ENCODE results near the gene AURKAIP1. TPM values are rescaled to one million over a fixed set of nuclear protein-coding genes. Genes with fewer than 3 reads are reported as not detected.

Gene AURKAIP1
- polyA plus RNA-seq, 1 of the 3 experiments (the other 2 are of a cell fraction): 214 TPM

DNA sequence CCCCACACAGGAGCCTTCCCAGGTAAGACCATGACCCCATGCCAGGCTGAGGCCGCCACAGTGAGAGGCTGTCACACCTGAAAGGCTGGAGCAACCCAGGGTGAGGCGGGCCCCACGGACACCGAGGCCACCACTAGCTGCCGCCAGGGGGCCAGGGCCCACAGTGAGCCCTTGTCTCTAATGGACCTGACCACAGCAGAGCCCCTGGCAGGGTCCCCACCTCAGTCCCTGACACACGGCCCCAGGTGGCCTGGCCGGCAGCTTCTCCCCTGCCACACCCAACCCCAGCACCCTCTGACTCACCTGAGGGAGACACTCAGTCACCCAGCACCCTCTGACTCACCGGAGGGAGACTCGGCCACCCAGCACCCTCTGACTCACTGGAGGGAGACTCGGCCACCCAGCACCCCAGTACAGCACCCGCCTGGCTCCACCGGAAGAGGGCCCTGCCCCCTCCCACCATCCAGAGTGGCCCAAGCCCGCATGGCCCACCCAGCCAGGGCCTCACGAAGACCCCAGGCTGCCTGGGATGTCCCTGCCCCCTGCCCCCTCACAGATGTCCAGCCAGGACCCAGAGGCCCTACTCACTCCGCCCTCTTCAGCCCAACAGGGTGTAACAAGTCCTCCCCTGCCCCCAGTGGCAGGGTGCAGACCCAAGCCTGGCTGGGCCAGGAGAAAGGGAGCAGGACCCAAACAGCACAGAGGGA lies 30.2 kb downstream of the AURKAIP1 start:
- H4K20me1 ChIP-seq (ENCODE audit: insufficient read depth): peaks cover 50% of the 10 kb centered on the region
- H3K9ac ChIP-seq: no peak overlapping the region
- H3K4me2 ChIP-seq: no peak overlapping the region; the same call in 1 of the 2 replicates
- no peaks in the 10 kb centered on the region for H3K9me2 ChIP-seq
- peaks cover 0 to 19% of the 10 kb centered on the region in 2 experiments; a peak in 1 of 4 replicates for H3K4me1 ChIP-seq (ENCODE audit: control insufficient read depth in 1 of 2, insufficient read depth in 2 of 2, low read depth in 1 of 2, low read length in 1 of 2)
- H3K27ac ChIP-seq (ENCODE audit: low read depth in 2 of 2, low read length in 1 of 2): no peak overlapping the region
- H3K36me3 ChIP-seq (replicated peaks in 1 of 2; ENCODE audit: control insufficient read depth in 1 of 2, insufficient read depth in 2 of 2, low read length in 1 of 2): peaks cover 0 to 4% of the 10 kb centered on the region in 2 experiments
- no peaks in the 10 kb centered on the region for H3K27me3 ChIP-seq (ENCODE audit: insufficient read depth)
- ChIA-PET CTCF (interaction anchor here (0.7 to 4.8 kb wide), 9 partner anchors 10 to 32 kb away, joined by 3 to 34 read pairs (median 5); partner anchors contain the start of genes CPTP, INTS11 and TAS1R3), POLR2A (no interaction called here)
- H3K4me3 ChIP-seq (ENCODE audit: low read depth in 2 of 2, low read length in 1 of 2): no peak overlapping the region
- TF ChIP-seq SMC3 (IDR thresholded peaks at IDR 0.05; ENCODE audit: low read depth, low read length): peak; percentile 39; the same call in 1 of the 2 replicates
- TF ChIP-seq ELF1 (IDR thresholded peaks at IDR 0.05): no peak
- no peak for TF ChIP-seq IRF3 (IDR thresholded peaks at IDR 0.05; ENCODE audit: low read depth, low read length)
- TF ChIP-seq EP300 (IDR thresholded peaks at IDR 0.05; ENCODE audit: borderline replicate concordance in 1 of 2, low read depth in 1 of 2, low read length in 1 of 2): no peak
- no peak for TF ChIP-seq NFIC (IDR thresholded peaks at IDR 0.05; ENCODE audit: borderline replicate concordance)
- peak; percentile 38 for TF ChIP-seq RAD21 (IDR thresholded peaks at IDR 0.05; ENCODE audit: low read length)
- peak; percentile 57 for TF ChIP-seq CTCF (IDR thresholded peaks at IDR 0.05)
- TF ChIP-seq FOSL2 (IDR thresholded peaks at IDR 0.05; ENCODE audit: borderline replicate concordance, low read depth): peak; percentile 56; the same call in 1 of the 2 replicates
- no peak; the same call in 1 of the 2 replicates for TF ChIP-seq JUND (IDR thresholded peaks at IDR 0.05)
- TF ChIP-seq GABPA (IDR thresholded peaks at IDR 0.05; ENCODE audit: low read depth): no peak
- H3K79me2 ChIP-seq (ENCODE audit: insufficient read depth): peaks cover 47% of the 10 kb centered on the region
- H3F3A ChIP-seq (replicated peaks; ENCODE audit: insufficient read depth): no peaks in the 10 kb centered on the region
- H3K9me3 ChIP-seq: no peaks in the 10 kb centered on the region
- WGBS (ENCODE audit: low lambda C conversion rate): no CpG with 5 or more reads among the region's 15 CpGs
- DNase-seq: peak; percentile 85
- no peak overlapping the region for H2AFZ ChIP-seq (ENCODE audit: low read depth)

GRCh38 chr1:1343811-1344421 lies 31.1 kb downstream of the AURKAIP1 start:
- Histone ChIP-seq H3K27me3 (ENCODE audit: insufficient read depth) (no peaks in the 10 kb centered on the region), H3F3A (replicated peaks; ENCODE audit: insufficient read depth) (no peaks in the 10 kb centered on the region), H3K9me2 (no peaks in the 10 kb centered on the region), H4K20me1 (ENCODE audit: insufficient read depth) (peaks cover 50% of the 10 kb centered on the region), H3K9ac (no peak overlapping the region), H3K9me3 (no peaks in the 10 kb centered on the region), H2AFZ (ENCODE audit: low read depth) (no peak overlapping the region), H3K4me3 (ENCODE audit: low read depth in 2 of 2, low read length in 1 of 2) (no peak overlapping the region), H3K4me2 (no peak overlapping the region), H3K4me1 (ENCODE audit: control insufficient read depth in 1 of 2, insufficient read depth in 2 of 2, low read depth in 1 of 2, low read length in 1 of 2) (peaks cover 0 to 19% of the 10 kb centered on the region in 2 experiments; a peak in 1 of 4 replicates), H3K79me2 (ENCODE audit: insufficient read depth) (peaks cover 47% of the 10 kb centered on the region), H3K36me3 (replicated peaks in 1 of 2; ENCODE audit: control insufficient read depth in 1 of 2, insufficient read depth in 2 of 2, low read length in 1 of 2) (peaks cover 0 to 7% of the 10 kb centered on the region in 2 experiments), H3K27ac (ENCODE audit: low read depth in 2 of 2, low read length in 1 of 2) (no peak overlapping the region)
- ChIA-PET POLR2A (no interaction called here), CTCF (interaction anchor here (0.9 to 4.8 kb wide), 7 partner anchors 9 to 31 kb away, joined by 3 to 34 read pairs (median 5); partner anchors contain the start of genes CPTP, INTS11 and TAS1R3)
- WGBS (ENCODE audit: low lambda C conversion rate): 96% methylated on average over 9 of the region's 24 CpGs
- DNase-seq: no peak
- TF ChIP-seq USF1 (IDR thresholded peaks at IDR 0.05; ENCODE audit: borderline replicate concordance, low read depth) (no peak), SMC3 (IDR thresholded peaks at IDR 0.05; ENCODE audit: low read depth, low read length) (no peak), ELF1 (IDR thresholded peaks at IDR 0.05) (no peak), FOXJ3 (CRISPR knock-in tag; IDR thresholded peaks at IDR 0.05) (no peak), CTCF (IDR thresholded peaks at IDR 0.05) (no peak), JUND (IDR thresholded peaks at IDR 0.05) (no peak), RAD21 (IDR thresholded peaks at IDR 0.05; ENCODE audit: low read length) (no peak), TCF12 (IDR thresholded peaks at IDR 0.05) (no peak), MEF2A (IDR thresholded peaks at IDR 0.05; ENCODE audit: borderline replicate concordance, low read depth) (no peak)
- TF ChIP-seq, protein P1, sequence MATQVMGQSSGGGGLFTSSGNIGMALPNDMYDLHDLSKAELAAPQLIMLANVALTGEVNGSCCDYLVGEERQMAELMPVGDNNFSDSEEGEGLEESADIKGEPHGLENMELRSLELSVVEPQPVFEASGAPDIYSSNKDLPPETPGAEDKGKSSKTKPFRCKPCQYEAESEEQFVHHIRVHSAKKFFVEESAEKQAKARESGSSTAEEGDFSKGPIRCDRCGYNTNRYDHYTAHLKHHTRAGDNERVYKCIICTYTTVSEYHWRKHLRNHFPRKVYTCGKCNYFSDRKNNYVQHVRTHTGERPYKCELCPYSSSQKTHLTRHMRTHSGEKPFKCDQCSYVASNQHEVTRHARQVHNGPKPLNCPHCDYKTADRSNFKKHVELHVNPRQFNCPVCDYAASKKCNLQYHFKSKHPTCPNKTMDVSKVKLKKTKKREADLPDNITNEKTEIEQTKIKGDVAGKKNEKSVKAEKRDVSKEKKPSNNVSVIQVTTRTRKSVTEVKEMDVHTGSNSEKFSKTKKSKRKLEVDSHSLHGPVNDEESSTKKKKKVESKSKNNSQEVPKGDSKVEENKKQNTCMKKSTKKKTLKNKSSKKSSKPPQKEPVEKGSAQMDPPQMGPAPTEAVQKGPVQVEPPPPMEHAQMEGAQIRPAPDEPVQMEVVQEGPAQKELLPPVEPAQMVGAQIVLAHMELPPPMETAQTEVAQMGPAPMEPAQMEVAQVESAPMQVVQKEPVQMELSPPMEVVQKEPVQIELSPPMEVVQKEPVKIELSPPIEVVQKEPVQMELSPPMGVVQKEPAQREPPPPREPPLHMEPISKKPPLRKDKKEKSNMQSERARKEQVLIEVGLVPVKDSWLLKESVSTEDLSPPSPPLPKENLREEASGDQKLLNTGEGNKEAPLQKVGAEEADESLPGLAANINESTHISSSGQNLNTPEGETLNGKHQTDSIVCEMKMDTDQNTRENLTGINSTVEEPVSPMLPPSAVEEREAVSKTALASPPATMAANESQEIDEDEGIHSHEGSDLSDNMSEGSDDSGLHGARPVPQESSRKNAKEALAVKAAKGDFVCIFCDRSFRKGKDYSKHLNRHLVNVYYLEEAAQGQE (IDR thresholded peaks at IDR 0.05; ENCODE audit: low read depth, low read length): no peak
